Motor neuron (in vitro differentiated cells): ENCODE data around the gene WIPF3. TPM values are rescaled to one million over a fixed set of nuclear protein-coding genes. Genes with fewer than 3 reads are reported as not detected.

Experiments
- ATAC-seq, 8 experiments: fragments of 200-7000 bp; cut with Tn5 transposase; replicated peaks in 6 of 8; 2 replicates each; pipeline ENCODE4 v1.8.0; 2021; ENCODE audit warnings: mild to moderate bottlenecking in 8 of 8, moderate library complexity in 8 of 8
- H3K27ac ChIP-seq, 2 donors: fragments of 250-450 bp; sonication (Bioruptor Pico); 2 replicates each; pipeline ENCODE4 v1.9.0; 2021; ENCODE audit warnings: antibody characterized with exemption in 2 of 2, mild to moderate bottlenecking in 2 of 2, moderate library complexity in 1 of 2
- H3K4me1 ChIP-seq, 2 donors: fragments of 250-450 bp; sonication (Bioruptor Pico); replicated peaks in 1 of 2; 2 replicates each; pipeline ENCODE4 v1.6.1; 2021; ENCODE audit warnings: antibody characterized with exemption in 2 of 2, mild to moderate bottlenecking in 2 of 2, moderate library complexity in 1 of 2
- H3K4me3 ChIP-seq, 5 donors: fragments of 250-450 bp; sonication (Bioruptor Pico); 2 replicates each; pipeline ENCODE4 v1.9.0; 2021; ENCODE audit warnings: antibody characterized with exemption in 5 of 5, mild to moderate bottlenecking in 5 of 5, moderate library complexity in 4 of 5
- WGBS, 10 experiments: fragments of 450-650 bp; shearing (Covaris generic); methylation state at CpG; one replicate each; pipeline ENCODE4 v1.0.0; 2022; 5-methylcytosine and 5-hydroxymethylcytosine counted together
- in situ Hi-C, 9 experiments: fragments of 400-800 bp; cut with MboI; loops; one replicate each; pipeline ENCODE4 v1.15.0; 2021; ENCODE audit warnings: low sequenced_read_pairs in 9 of 9, low pct_unique_long_range_greater_than_20kb in 2 of 9; ENCODE audit not compliant: unreplicated experiment in 9 of 9
- total RNA-seq, 8 experiments: library from RNA; unstranded; fragments of 300-600 nt; gene quantifications; 2 replicates each; pipeline versions ENCODE4 v1.2.3 to v1.2.4, GENCODE V29; 2022

WIPF3 gene
- total RNA-seq, 8 experiments from 2014 or later: 0.18 to 5.4 (median 2.2) TPM

DNA sequence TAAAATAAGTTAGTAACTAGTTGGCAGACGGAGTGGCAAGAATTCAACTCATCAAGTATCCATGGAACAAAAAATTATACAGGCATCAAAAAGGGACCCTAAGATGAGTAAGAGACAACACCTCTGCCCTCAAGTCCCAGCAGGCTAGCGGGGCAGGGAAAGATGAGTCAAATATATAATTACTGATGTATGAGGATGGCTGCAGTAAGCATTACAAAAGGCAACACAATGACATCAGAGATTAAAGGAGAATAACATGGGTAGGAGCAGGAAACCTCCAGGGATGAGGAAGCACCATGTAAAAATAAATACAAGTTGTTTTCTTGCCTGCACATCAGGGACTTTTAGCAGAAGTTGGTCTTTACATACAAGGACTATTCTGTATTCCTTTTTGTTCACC is 133.9 kb downstream of the WIPF3 start:
- Histone ChIP-seq H3K4me3 (no peak overlapping the region), H3K4me1 (peaks cover 0 to 7% of the 10 kb centered on the region in 2 donors), H3K27ac (no peak overlapping the region)
- in situ Hi-C loops: no loop called here
- 65 to 100% (median 100%) methylated on average over 1 to 2 of the region's 2 CpGs; no CpG with 5 or more reads in 1 of the 10 experiments for WGBS, 10 experiments
- no peak for ATAC-seq

DNA sequence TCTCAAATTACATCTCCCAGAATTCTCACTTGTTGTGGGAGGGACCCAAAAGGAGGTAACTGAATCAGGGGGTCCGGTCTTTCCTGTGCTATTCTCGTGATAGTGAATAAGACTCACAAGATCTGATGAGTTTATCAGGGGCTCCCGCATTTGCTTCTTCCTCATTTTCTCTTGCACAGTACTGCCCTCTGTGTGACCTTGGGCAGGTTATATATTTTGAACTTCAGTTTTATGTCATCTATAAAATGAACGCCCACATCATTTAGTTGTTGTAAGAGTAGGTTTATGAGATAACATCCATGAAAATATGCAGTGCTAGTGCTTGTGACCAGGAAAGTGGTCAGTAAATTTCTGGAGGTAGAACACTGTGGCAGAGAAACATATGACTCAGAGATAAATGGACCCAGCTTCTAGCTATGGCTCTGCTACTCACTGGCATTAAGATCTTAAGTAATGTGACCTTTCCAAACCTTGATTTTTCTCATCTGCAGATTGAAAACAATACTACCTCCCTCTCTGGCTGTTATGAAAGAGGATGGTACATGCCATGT is 139.0 kb downstream of the WIPF3 start:
- 80 to 100% (median 93%) methylated on average over 1 to 4 of the region's 4 CpGs; no CpG with 5 or more reads in 3 of the 10 experiments for WGBS, 10 experiments
- ATAC-seq: no peak

DNA sequence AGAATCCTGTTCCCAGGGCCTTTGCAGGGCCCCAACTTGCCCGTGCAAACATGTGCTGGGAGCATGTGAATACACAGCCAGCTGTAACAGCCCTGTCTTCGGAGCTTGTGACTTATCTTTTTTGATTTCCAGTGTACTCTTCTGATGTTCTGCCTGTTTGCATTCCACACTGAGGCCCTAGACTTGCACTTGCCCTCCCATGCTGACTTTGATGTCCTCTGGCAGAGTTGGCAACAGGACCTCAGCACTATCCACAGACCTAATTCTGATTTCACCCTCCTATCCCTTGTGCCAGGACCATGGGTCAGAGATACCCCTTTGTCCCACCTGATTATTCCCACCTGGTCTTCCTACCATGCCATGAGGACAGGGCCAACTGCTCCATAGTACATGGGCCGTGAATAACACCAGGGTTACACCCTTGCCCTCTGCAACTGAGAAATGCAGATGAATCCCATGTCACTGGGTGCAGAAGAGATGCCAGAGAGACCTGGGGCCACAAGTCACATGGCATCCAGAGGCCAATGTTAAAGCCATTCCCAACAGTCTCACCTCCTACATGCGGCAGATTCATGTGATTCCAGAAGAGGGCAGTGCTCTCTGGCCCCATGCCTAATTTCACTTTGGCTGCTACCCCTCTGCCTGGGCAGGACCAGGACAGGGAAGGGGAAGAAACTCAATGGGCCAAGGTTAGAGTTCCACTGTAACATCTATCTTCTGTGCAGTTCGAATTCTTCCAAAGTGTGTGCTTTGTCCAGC is 140.3 kb downstream of the WIPF3 start:
- H3K27ac ChIP-seq: no peak overlapping the region
- H3K4me1 ChIP-seq: peaks cover 0 to 7% of the 10 kb centered on the region in 2 donors
- in situ Hi-C loops: no loop called here
- ATAC-seq: peak in 4 of 8 experiments; percentile 43 to 85 (median 56)
- WGBS, 10 experiments: 70 to 90% (median 80%) methylated on average over 1 to 4 of the region's 5 CpGs; no CpG with 5 or more reads in 4 of the 10 experiments
- H3K4me3 ChIP-seq: no peak overlapping the region

More for the DNA sequence above, 139.0 kb downstream of the WIPF3 start:
- Histone ChIP-seq H3K27ac (no peak overlapping the region), H3K4me3 (no peak overlapping the region), H3K4me1 (peaks cover 0 to 7% of the 10 kb centered on the region in 2 donors)
- in situ Hi-C loops: no loop called here

DNA sequence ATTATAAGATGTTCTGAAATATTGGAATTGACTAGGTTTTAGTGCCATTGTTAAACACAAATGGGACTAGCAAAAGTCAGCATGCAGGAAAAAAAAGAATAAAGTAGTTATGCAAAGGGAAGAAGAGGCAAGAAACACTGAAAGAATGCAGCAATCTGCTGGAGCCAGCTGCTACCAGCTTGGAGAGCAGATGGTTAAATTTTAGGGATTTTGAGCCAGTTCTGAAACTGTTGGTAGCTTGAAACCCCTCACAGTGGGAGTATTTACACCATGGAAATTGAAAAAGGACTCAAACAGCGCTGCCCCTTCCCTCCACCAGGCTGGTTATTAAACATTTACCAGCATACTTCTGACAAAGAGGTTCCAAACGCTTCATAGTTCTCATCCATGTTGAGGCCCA is 142.3 kb downstream of the WIPF3 start:
- in situ Hi-C loops: no loop called here
- Histone ChIP-seq H3K27ac (no peak overlapping the region), H3K4me3 (no peak overlapping the region), H3K4me1 (no peaks in the 10 kb centered on the region)
- no peak for ATAC-seq
- 40 to 100% (median 80%) methylated on average over 1 to 2 of the region's 2 CpGs; no CpG with 5 or more reads in 2 of the 10 experiments for WGBS, 10 experiments

DNA sequence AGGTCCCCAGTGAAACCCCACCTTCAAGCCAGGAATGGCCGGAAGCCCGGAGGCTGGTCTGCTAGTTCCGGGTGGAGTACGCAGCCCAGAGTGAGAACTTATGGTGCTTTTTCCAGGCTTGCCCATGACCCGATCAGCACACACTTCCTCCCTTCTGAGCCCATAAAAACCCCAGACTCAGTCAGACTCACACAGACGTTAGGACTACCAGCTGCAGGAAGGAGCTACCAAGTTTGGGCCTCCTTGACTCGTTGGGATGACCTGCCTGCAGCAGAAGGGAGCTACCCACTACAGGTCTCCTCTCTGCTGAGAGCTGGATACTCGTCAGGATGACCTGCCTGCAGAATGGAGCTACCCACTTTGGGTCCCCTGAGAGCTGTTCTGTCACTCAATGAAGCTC is 144.2 kb downstream of the WIPF3 start:
- in situ Hi-C loops: no loop called here
- Histone ChIP-seq H3K4me3 (no peak overlapping the region), H3K27ac (no peak overlapping the region), H3K4me1 (peaks cover 0 to under 1% of the 10 kb centered on the region in 2 donors)
- ATAC-seq: no peak
- 60 to 97% (median 97%) methylated on average over 1 to 8 of the region's 8 CpGs; no CpG with 5 or more reads in 7 of the 10 experiments for WGBS, 10 experiments

DNA sequence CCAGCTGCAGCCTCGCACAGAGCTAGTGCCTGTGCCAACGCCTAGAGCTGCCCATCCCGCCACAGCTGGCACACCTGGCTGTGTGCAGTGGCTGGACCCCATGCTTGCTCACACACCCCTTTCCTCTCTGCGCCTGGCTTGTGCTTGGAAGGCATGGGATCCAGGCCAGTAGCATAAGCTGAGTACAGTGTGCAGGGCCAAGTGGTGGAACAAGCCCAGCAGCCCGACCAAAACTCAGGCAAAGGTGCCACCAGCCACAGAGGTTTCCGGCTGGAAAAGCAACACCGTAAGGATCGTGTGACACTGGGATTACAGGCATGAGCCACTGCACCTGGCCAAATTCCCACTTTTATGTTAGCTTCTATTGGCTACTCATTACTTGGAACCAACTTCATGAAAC is 144.9 kb downstream of the WIPF3 start:
- Histone ChIP-seq H3K4me3 (no peak overlapping the region), H3K27ac (no peak overlapping the region), H3K4me1 (peaks cover 5 to 7% of the 10 kb centered on the region in 2 donors)
- in situ Hi-C loops: no loop called here
- 60 to 100% (median 89%) methylated on average over 1 to 5 of the region's 8 CpGs; no CpG with 5 or more reads in 3 of the 10 experiments for WGBS, 10 experiments
- no peak for ATAC-seq

DNA sequence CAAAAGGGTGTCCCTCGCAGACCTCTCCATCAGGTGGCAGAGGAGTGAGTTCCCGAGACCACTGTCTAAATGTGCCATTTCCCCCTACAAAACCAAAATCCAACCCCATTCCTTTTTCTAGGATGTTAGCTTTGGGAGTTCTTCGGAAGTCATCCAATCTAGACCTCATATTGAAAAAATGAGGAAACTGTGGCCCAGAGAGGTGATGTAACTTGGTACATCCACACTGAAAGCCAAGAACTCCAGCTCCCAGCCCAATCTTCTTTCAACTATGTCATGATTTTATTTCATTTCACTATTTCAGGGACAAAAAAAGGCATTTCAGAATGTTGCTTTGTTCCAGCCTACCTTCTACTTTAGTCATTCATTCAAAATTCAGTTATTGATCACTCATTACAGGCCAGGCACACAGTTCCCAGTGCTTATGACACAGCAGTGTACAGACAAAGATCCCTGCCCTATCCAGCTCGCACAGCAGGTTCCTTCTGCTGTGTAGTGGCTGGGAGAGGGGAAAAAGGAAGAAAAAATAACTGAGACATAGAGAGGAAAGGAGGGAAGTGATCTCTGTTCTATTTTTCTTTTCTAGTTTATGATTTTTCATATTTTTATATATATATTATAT is 147.5 kb downstream of the WIPF3 start:
- no peak overlapping the region for H3K4me3 ChIP-seq
- H3K27ac ChIP-seq: no peak overlapping the region
- WGBS, 10 experiments: 30 to 100% (median 80%) methylated on average over 1 to 3 of the region's 4 CpGs; no CpG with 5 or more reads in 1 of the 10 experiments
- in situ Hi-C loops: no loop called here
- H3K4me1 ChIP-seq: peaks cover 12 to 20% of the 10 kb centered on the region in 2 donors
- ATAC-seq: no peak

DNA sequence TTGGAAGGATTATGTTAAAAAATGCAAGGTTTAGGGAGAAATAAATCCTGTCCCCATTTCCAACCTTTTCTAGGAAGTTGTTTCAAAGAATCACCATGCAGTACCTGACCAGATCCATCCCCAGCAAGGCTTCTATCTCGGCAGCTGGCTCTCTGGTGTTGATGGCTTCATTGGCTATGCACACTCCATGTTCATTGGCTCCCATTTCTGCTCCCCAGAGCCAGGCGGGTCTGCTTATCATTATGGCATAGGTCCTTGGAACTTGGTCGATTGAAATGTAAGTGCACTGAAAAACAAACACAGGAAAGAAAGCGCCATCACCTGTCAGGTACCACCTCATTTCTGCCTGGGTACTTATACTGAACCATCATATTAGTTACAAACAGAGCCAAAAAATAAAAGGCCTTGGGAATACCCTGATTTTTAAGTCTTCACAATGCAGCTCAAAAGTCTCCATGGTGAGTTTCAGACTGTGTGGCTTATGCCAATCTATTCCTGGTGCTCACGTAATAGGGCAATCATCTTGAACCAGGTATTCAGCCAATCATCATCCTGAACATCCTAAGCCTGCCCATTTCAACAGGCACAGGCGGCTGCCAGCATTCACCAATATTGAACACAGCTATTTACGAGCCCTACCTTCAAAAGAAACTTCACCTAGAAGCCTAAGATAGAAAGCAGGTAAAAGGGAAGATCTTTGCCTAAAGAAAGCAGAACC is 148.9 kb downstream of the WIPF3 start:
- no peak overlapping the region for H3K27ac ChIP-seq
- in situ Hi-C loops: no loop called here
- no peak overlapping the region for H3K4me3 ChIP-seq
- H3K4me1 ChIP-seq: peaks cover 12 to 20% of the 10 kb centered on the region in 2 donors
- 58 to 96% (median 78%) methylated on average over 2 to 6 of the region's 7 CpGs; no CpG with 5 or more reads in 2 of the 10 experiments for WGBS, 10 experiments
- ATAC-seq: no peak

DNA sequence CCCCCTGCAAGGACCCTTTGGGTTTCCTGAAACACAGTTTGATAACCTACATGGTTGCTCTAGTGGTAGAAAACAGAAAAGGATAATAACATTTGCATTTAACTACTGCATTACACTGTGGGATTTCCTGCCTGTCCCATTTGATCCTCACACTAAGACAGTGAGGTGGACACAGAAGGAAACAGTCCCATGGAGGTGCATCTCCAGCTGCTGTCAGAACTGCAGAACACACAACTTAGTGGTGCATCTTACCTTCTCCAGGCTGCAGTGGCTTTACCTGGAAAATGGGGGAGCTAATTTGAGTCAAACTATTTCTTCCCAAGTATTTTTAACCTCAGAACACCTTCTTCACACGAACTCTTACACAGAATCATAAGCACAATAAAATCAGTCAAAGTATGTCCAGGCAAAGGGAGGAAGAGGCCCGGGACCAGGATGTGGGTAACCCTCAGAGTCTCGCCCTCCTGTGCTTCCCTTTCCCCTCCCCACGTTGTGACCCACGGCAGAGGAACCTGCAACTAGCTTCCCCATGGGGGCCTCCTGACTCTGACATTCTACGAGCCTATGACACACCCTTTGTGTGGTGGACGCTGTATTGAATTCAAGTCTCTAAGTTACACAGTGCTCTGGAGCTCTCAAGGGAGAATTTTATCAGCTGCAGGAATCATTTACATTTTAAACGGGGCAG is 149.6 kb downstream of the WIPF3 start:
- in situ Hi-C loops: no loop called here
- Histone ChIP-seq H3K27ac (no peak overlapping the region), H3K4me3 (no peak overlapping the region), H3K4me1 (peaks cover 12 to 20% of the 10 kb centered on the region in 2 donors)
- WGBS, 10 experiments: 40 to 83% (median 73%) methylated on average over 1 to 6 of the region's 8 CpGs; no CpG with 5 or more reads in 1 of the 10 experiments
- ATAC-seq: peak in 5 of 8 experiments; percentile 47 to 59 (median 56)

DNA sequence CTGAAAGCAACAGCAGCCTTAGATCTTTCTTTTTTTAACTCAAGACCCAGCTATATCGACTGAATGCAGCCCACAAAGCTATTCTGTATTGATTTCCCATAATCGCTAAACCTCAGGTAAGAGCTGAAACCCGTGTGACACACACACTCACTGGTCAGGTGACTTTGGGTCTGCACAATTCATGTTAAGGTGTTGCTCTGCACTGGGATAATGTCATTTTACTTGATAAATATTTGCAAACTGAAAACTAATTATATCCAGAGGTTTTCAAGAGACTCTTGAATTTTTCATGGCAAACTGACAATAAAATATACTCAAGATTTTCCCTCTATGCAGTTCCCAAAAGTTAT is 150.2 kb downstream of the WIPF3 start:
- H3K4me3 ChIP-seq: no peak overlapping the region
- in situ Hi-C loops: no loop called here
- peak in 3 of 8 experiments; percentile 4 to 50 (median 21) for ATAC-seq
- H3K4me1 ChIP-seq: peaks cover 12 to 20% of the 10 kb centered on the region in 2 donors
- H3K27ac ChIP-seq: no peak overlapping the region
- WGBS, 10 experiments: 42 to 90% (median 65%) methylated on average over 1 to 3 of the region's 3 CpGs; no CpG with 5 or more reads in 1 of the 10 experiments

DNA sequence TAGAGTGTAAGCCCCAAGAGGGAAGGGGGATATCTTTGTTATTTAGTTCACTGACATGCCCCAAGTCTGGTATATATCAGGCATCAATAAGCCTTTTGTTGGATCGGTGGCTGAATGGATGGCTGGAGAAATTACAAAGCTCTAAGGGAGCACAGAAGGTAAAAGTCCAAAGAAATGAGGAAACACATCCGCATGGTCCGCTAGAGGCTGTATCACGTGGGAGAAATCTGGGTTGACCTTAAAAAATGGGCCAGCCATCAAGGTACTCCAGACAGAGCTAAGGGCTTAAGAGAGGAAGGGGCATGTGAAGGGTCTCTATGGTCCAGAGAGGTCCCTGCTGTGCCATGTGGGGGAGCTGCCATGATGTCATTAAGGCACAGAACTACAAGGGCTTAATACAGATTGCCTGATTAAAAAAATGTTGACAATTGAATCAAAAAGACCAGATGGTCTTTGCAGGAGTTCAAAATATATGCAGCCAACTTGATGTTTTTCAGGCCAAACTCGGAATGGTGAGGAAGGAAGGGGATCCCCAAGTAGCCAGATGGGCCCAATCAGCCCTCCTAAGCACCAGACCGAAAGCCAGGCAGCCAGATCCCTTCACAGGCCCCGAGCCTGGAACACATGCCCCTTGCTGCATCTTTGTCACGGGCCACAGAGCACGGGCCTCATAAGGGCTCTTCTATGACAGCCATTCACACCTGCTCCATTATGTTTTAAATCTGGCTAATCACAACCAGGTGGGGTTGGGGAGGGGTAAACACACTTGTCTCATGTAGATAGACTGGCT is 151.4 kb downstream of the WIPF3 start:
- Histone ChIP-seq H3K4me1 (peaks cover 12 to 20% of the 10 kb centered on the region in 2 donors), H3K4me3 (no peak overlapping the region), H3K27ac (no peak overlapping the region)
- 80 to 100% (median 90%) methylated on average over 1 to 9 of the region's 9 CpGs; no CpG with 5 or more reads in 1 of the 10 experiments for WGBS, 10 experiments
- in situ Hi-C loops: no loop called here
- no peak for ATAC-seq
